Measurements from ENCODE around the gene ZNF33B.

GRCh38 chr10:42576338-42576737 is 62.0 kb downstream of the ZNF33B start:
- TF ChIP-seq EZH2 (IDR thresholded peaks at IDR 0.05; ENCODE audit: borderline replicate concordance, low read length) (no peak), CTCF (IDR thresholded peaks at IDR 0.05; ENCODE audit: low read length) (no peak)

Data from OCI-LY1 (cell line).